NB4 (cell line): ENCODE data around the gene ASB18.

Experiments
- MYC ChIP-seq: IDR thresholded peaks from 2 replicates; pipeline ENCODE4 v1.6.1; 2011; ENCODE audit warnings: low read depth, low read length
- POLR2A ChIP-seq: IDR thresholded peaks from 2 replicates; pipeline ENCODE4 v1.6.1; 2011; ENCODE audit warnings: mild to moderate bottlenecking; ENCODE audit not compliant: insufficient read length; ENCODE audit errors: extremely low read depth
- TF ChIP-seq, protein P1 (sequence below): IDR thresholded peaks from one replicate; pipeline ENCODE4 v1.5.1; 2012; ENCODE audit warnings: low read depth, low read length
- TF ChIP-seq, protein P2 (sequence below): IDR thresholded peaks from 2 replicates; pipeline ENCODE4 v1.6.1; 2011; ENCODE audit warnings: low read depth, low read length

DNA sequence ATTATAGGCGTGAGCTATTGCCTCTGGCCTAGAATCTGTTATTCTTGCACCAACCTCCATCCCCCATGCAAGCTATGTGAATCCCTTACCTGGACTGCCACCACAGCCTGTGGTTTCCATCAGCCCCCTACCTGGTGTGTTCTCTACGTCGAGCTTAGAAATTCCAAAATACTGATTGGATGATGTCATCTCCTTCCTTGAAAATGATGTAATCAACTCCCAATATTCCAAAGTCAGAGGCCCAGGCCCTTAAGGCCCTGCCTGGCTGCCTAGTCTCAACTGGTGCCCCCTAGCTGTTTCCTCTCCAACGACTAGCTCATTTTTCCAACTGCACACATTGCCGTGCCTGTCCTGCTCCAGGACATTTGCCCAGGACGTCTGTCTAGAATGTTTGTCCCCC lies 54.7 kb downstream of the ASB18 start:
- TF ChIP-seq, protein P1, sequence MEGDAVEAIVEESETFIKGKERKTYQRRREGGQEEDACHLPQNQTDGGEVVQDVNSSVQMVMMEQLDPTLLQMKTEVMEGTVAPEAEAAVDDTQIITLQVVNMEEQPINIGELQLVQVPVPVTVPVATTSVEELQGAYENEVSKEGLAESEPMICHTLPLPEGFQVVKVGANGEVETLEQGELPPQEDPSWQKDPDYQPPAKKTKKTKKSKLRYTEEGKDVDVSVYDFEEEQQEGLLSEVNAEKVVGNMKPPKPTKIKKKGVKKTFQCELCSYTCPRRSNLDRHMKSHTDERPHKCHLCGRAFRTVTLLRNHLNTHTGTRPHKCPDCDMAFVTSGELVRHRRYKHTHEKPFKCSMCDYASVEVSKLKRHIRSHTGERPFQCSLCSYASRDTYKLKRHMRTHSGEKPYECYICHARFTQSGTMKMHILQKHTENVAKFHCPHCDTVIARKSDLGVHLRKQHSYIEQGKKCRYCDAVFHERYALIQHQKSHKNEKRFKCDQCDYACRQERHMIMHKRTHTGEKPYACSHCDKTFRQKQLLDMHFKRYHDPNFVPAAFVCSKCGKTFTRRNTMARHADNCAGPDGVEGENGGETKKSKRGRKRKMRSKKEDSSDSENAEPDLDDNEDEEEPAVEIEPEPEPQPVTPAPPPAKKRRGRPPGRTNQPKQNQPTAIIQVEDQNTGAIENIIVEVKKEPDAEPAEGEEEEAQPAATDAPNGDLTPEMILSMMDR: no peak
- TF ChIP-seq POLR2A (no peak), MYC (no peak)
- TF ChIP-seq, protein P2, sequence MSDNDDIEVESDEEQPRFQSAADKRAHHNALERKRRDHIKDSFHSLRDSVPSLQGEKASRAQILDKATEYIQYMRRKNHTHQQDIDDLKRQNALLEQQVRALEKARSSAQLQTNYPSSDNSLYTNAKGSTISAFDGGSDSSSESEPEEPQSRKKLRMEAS: no peak
